Activated naive CD4-positive, alpha-beta T cell treated with anti-CD3 and anti-CD28 coated beads, Interleukin-2, amount 10 ng/mL, durations not matched to agents 7 days and 5 days (primary cell): ENCODE results near the gene NPC1L1.
A peak's percentile ranks its signal among the peaks of the same experiment; 100 is the strongest.
"Not testable (repeated sequence)": the region's sequence is repeated elsewhere in the genome, so short reads cannot be mapped to it uniquely, and the experiment has no call there.

Experiments used
- CTCF ChIA-PET: fragments of 350-600 bp; sonication (Branson Sonifier 250); formaldehyde crosslinking; loops from one replicate; lab custom pipeline; 2021; ENCODE audit warnings: antibody characterized with exemption; lab: Charles Lee
- DNase-seq: peaks from one replicate; pipeline ENCODE4 v3.0.0-alpha.2; 2020
- H3K27ac Mint-ChIP-seq: one replicate; pipeline ENCODE4 v1.8.0; 2021; ENCODE audit warnings: mild to moderate bottlenecking, moderate library complexity, mixed read lengths
- H3K27me3 Mint-ChIP-seq: one replicate; pipeline ENCODE4 v1.8.0; 2021; ENCODE audit warnings: mild to moderate bottlenecking, mixed read lengths
- H3K36me3 Mint-ChIP-seq: one replicate; pipeline ENCODE4 v1.8.0; 2021; ENCODE audit warnings: mixed read lengths
- H3K4me1 Mint-ChIP-seq: one replicate; pipeline ENCODE4 v1.8.0; 2021; ENCODE audit warnings: mixed read lengths
- H3K4me3 Mint-ChIP-seq: one replicate; pipeline ENCODE4 v1.8.0; 2021; ENCODE audit warnings: mild to moderate bottlenecking, moderate library complexity, mixed read lengths
- H3K9me3 Mint-ChIP-seq: one replicate; pipeline ENCODE4 v1.8.0; 2021; ENCODE audit warnings: mixed read lengths

NPC1L1 gene

DNA sequence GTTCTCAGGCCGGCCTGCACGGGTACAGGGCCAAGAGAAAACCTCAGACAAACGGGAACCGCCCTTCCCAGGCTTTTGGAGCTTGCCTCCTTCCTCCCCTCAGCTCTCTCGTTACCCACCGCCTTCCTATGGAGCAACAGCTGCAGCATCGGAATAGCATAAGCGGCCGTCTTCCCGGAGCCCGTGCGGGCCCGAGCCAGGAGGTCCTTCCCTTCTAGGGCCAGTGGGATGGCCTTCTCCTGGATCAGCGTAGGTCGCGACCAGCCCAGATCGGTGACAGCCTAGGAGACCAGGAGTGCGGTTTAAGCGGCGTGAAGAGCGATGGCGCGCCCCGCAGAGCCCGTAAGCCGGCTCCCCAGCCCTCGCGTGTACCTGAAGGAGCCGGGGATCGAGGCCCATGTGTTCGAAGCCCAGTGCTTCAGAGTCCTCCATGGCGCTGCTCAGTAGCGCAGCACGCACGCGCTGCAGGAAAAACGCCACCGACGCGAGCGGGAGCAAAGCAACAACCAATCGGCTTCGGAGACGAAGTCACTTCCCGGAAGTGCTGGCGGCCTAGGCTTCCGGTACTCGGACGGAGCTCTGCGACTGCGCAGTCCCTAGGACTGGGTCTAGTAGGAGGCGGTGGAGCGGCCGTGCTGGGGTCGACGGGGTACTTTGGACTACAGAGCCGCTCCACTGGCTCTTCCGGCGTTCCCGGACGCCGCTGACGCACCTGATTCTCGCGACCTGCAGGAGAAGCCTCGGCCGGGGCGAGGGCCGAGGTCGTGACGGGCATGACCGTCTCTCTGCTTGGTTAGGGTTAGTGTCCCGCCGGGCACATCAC is 32.5 kb upstream of the NPC1L1 start, which contains the start of gene DDX56:
Gene DDX56, minus strand, starts transcription at position 445 of the 823 bp plus-strand sequence. Its CDS starts 13 bp downstream, at position 432.
- CTCF ChIA-PET, result interaction anchor here (0.7 to 3.1 kb wide), 3 partner anchors 8 to 618 kb away, joined by 4 to 19 read pairs (median 5); partner anchors contain the start of gene TMED4
- DNase-seq, result peak; percentile 96
- Mint-ChIP-seq H3K27ac (peak within 1 kb of the TSS; percentile 89), H3K36me3 (peaks cover 71% of the 10 kb centered on the region), H3K27me3 (no peaks in the 10 kb centered on the region), H3K4me3 (peak within 1 kb of the TSS; percentile 90), H3K4me1 (peaks cover 50% of the 10 kb centered on the region), H3K9me3 (no peaks in the 10 kb centered on the region)

DNA sequence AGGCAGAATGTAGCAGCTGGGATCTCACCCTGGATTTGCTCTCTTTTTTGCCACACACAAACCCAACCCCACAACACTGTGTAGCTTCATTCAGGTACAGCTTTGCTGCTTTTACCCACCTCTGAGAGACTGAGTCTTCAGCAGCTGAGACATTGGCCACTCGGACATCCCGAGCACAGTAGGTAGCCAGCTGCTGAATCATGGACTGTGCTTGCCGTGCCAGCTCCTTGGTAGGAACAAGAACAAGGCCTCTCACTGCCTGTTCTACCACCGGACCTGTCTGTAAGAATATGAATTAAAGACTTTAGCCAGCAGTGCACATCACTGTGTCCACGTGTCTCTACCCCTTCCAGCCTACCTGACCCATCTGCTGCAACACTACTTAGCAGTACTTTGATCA is 31.6 kb upstream of the NPC1L1 start:
- H3K4me3 Mint-ChIP-seq, result peak overlapping the region; percentile 90
- DNase-seq, result no peak
- H3K9me3 Mint-ChIP-seq, result no peaks in the 10 kb centered on the region
- H3K36me3 Mint-ChIP-seq, result peaks cover 68% of the 10 kb centered on the region
- H3K27me3 Mint-ChIP-seq, result no peaks in the 10 kb centered on the region
- CTCF ChIA-PET, result interaction anchor here (1.0 to 3.1 kb wide), 5 partner anchors 8 to 332 kb away, joined by 4 to 19 read pairs (median 4); partner anchors contain the start of gene TMED4
- H3K27ac Mint-ChIP-seq, result peak overlapping the region; percentile 89
- H3K4me1 Mint-ChIP-seq, result peaks cover 50% of the 10 kb centered on the region

- Mint-ChIP-seq H3K27ac (no peak overlapping the region), H3K36me3 (peaks cover 73% of the 10 kb centered on the region), H3K9me3 (no peaks in the 10 kb centered on the region), H3K4me1 (peaks cover 46% of the 10 kb centered on the region), H3K4me3 (no peak overlapping the region), H3K27me3 (no peaks in the 10 kb centered on the region)
- CTCF ChIA-PET, result no interaction called here
- no peak for DNase-seq
These were observed 28.8 kb upstream of the NPC1L1 start for GRCh38 chr7:44569959-44570358.

DNA sequence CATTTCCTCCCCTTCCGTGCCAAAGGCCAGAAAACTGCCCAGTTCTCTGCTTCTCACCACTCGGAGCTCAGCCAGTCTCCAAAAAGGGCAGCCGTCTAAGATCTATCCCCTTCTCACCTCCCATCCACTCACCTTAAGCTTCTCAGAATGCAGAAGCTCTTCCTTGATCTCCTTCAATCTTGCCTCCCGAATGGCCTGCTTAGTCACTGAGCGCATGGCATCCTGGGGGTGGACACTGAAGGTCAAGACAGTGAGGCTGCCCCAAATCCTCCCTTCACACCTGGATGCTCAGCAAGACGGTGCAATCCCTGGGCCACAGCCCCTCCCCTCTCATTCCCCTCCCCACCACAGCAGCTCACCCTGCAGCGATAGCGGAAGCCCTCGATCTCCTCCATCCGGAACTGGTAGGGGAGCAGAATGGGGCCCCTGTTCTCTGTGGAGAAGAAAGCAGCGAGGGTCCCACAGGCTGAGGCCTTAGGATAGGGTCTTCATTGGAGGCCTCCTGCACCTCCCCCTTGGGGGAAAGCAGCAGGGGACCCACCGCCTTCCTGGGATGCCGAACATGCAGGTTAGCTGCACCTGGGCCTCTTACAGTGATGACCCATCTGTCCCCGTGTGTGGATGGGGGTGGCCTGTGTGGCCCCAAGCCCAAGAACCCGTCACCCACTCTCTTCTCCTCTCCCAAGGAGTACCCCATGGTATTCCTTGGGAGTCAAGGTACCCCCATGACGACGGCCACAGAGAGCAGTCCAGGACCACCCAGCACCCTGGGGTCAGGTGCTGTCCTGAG is 27.8 kb upstream of the NPC1L1 start:
- peaks cover 37% of the 10 kb centered on the region for H3K4me1 Mint-ChIP-seq
- peaks cover 72% of the 10 kb centered on the region for H3K36me3 Mint-ChIP-seq
- no peak for DNase-seq
- CTCF ChIA-PET, result interaction anchor here (1.7 to 5.4 kb wide), 2 partner anchors 13 to 326 kb away, joined by 4 to 73 read pairs; partner anchors contain the start of gene TMED4
- H3K27me3 Mint-ChIP-seq, result no peaks in the 10 kb centered on the region
- H3K27ac Mint-ChIP-seq, result no peak overlapping the region
- no peak overlapping the region for H3K4me3 Mint-ChIP-seq
- no peaks in the 10 kb centered on the region for H3K9me3 Mint-ChIP-seq

DNA sequence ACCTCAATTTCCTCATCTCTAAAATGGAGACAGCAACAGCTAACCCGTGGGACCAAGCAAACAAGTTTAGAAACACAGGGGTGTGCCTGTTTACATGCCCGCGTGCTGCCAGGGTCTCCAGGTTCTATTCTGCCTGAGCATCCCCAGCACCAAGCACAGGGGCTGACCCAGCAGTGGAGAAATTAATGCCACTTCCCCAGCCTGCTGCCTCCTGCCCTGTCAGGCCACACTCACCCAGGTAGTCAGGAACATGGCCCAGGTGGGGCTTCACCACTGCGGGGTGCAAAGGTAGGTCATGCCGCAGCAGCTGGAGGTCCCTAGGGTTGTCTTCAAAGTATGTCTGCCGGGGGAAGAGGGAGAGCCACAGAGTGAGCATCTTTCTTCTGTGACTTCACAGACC is 26.8 kb upstream of the NPC1L1 start:
- no peak overlapping the region for H3K4me3 Mint-ChIP-seq
- H3K27ac Mint-ChIP-seq, result no peak overlapping the region
- no peaks in the 10 kb centered on the region for H3K27me3 Mint-ChIP-seq
- peaks cover 65% of the 10 kb centered on the region for H3K36me3 Mint-ChIP-seq
- CTCF ChIA-PET, result interaction anchor here (1.4 to 5.4 kb wide), 4 partner anchors 14 to 325 kb away, joined by 4 to 73 read pairs (median 12); partner anchors contain the start of gene TMED4
- no peak for DNase-seq
- H3K4me1 Mint-ChIP-seq, result peaks cover 27% of the 10 kb centered on the region
- no peaks in the 10 kb centered on the region for H3K9me3 Mint-ChIP-seq

DNA sequence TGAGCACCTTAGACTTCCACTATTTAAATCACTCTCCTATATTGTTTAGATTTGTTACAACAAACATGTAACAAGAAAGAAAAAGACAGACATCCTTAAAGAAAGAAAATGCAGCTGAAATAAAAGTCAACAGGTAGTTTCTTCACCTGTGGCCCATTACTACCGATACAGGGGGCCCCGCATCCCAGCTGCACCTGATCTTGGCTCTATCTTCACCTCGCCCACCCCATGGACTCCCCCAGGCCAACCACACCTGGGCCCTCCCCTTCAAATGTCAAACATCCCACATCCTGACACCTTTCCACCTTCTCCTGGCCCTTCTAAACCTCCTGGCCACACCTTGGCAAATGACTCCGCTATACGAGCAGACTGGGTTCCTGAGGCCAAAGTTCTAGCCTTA is 25.6 kb upstream of the NPC1L1 start:
- CTCF ChIA-PET, result interaction anchor here (1.0 to 5.4 kb wide), 6 partner anchors 32 to 324 kb away, joined by 3 to 73 read pairs (median 6); no protein-coding TSS in a partner anchor
- Mint-ChIP-seq H3K27ac (no peak overlapping the region), H3K4me3 (no peak overlapping the region), H3K36me3 (peaks cover 53% of the 10 kb centered on the region), H3K9me3 (no peaks in the 10 kb centered on the region), H3K4me1 (peaks cover 15% of the 10 kb centered on the region), H3K27me3 (no peaks in the 10 kb centered on the region)
- peak; percentile 5 for DNase-seq

GRCh38 chr7:44565795-44566559 is 24.8 kb upstream of the NPC1L1 start:
- peak; percentile 11 for DNase-seq
- H3K9me3 Mint-ChIP-seq, result no peaks in the 10 kb centered on the region
- CTCF ChIA-PET, result interaction anchor here (0.6 to 5.4 kb wide), 36 partner anchors 8 to 546 kb away, joined by 3 to 73 read pairs (median 4); partner anchors contain the start of gene DDX56

DNA sequence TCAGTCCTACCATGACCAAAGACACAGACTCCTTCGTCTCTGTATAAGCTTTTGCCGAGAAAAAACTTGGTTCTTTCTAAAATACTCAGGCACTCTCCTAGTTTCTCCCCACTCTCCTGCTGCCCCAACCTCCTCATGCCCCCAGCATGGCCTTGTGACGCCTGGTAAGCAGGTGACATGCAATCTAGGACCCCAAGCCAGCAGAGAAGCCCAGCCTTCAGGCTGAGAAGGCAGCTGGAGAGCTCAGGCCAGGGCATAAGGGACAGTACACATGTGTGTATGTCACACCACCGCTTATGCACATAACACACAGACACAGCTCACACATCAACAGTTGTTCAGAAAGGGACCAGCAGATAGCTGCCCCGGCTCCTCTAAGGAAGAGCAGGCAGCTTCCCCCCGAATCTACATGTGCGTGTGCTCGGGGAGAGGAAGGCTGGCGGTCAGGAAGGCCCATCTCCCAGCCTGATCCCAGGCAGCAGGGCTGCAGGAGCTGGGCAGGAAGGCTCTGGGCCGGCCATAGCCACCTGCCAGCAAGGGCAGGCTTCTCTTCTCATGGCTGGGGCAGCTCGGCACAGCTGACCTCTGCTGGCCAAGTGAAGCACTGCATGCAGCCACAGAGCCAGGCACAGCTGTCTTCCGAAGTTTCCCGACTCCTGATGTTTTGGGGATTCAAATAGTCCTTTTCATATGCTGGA is 24.1 kb upstream of the NPC1L1 start:
- peak; percentile 75 for DNase-seq
- no peaks in the 10 kb centered on the region for H3K27me3 Mint-ChIP-seq
- H3K4me3 Mint-ChIP-seq, result no peak overlapping the region
- CTCF ChIA-PET, result interaction anchor here (0.6 to 5.4 kb wide), 38 partner anchors 9 to 545 kb away, joined by 3 to 73 read pairs (median 4); partner anchors contain the start of gene DDX56
- H3K27ac Mint-ChIP-seq, result peak overlapping the region; percentile 62
- H3K4me1 Mint-ChIP-seq, result peaks cover 11% of the 10 kb centered on the region
- H3K9me3 Mint-ChIP-seq, result no peaks in the 10 kb centered on the region
- H3K36me3 Mint-ChIP-seq, result peaks cover 43% of the 10 kb centered on the region

More at GRCh38 chr7:44565795-44566559, 24.8 kb upstream of the NPC1L1 start:
- peak overlapping the region; percentile 62 for H3K27ac Mint-ChIP-seq
- peaks cover 11% of the 10 kb centered on the region for H3K4me1 Mint-ChIP-seq
- no peaks in the 10 kb centered on the region for H3K27me3 Mint-ChIP-seq
- H3K36me3 Mint-ChIP-seq, result peaks cover 46% of the 10 kb centered on the region
- H3K4me3 Mint-ChIP-seq, result no peak overlapping the region

GRCh38 chr7:44564606-44565005 is 23.5 kb upstream of the NPC1L1 start:
- Mint-ChIP-seq H3K4me1 (peaks cover 11% of the 10 kb centered on the region), H3K9me3 (no peaks in the 10 kb centered on the region), H3K27ac (no peak overlapping the region), H3K36me3 (peaks cover 37% of the 10 kb centered on the region), H3K4me3 (no peak overlapping the region), H3K27me3 (no peaks in the 10 kb centered on the region)
- CTCF ChIA-PET, result interaction anchor here (0.7 to 5.4 kb wide), 22 partner anchors 10 to 545 kb away, joined by 3 to 73 read pairs (median 5); partner anchors contain the start of genes DDX56 and TMED4
- DNase-seq, result peak; percentile 20

DNA sequence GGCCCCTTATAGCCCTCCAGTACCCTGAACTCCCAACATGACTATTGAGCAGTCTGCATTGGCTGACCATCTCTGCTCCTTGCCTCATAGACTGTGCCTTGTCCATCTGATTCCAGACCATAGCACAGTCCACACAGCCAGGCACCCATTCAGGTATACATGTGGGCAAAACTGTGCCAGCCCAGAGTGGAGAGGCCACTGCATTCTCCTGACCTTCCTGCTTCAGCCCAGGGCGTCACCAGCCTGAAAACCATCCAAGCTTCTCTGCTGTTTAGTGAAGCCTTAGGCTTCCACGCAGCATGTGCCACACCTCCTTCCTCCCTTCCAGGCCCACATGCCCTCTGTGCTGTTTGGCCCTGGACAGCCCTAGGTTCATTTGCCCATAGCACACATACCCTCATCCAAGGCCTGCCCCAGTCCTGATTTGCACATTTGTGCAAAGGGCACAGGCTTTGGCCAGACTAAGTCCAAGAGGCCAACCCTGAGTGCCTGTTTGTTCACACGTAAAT is 22.1 kb upstream of the NPC1L1 start:
- H3K4me3 Mint-ChIP-seq, result no peak overlapping the region

GRCh38 chr7:44562622-44562962 is 21.5 kb upstream of the NPC1L1 start:
- H3K27ac Mint-ChIP-seq, H3K9me3 Mint-ChIP-seq, DNase-seq, H3K4me1 Mint-ChIP-seq, H3K27me3 Mint-ChIP-seq, H3K4me3 Mint-ChIP-seq, CTCF ChIA-PET: not testable (repeated sequence)
- H3K36me3 Mint-ChIP-seq, result peaks cover 23% of the 10 kb centered on the region

More for the DNA sequence above, 22.1 kb upstream of the NPC1L1 start:
- CTCF ChIA-PET, result interaction anchor here (2.9 kb wide), 1 partner anchor 11 kb away, joined by 19 read pairs; the partner anchor contains the start of gene DDX56
- Mint-ChIP-seq H3K27ac (no peak overlapping the region), H3K9me3 (no peaks in the 10 kb centered on the region), H3K27me3 (peaks cover under 1% of the 10 kb centered on the region), H3K36me3 (peaks cover 25% of the 10 kb centered on the region), H3K4me1 (peaks cover 7% of the 10 kb centered on the region)
- DNase-seq, result peak; percentile 8

DNA sequence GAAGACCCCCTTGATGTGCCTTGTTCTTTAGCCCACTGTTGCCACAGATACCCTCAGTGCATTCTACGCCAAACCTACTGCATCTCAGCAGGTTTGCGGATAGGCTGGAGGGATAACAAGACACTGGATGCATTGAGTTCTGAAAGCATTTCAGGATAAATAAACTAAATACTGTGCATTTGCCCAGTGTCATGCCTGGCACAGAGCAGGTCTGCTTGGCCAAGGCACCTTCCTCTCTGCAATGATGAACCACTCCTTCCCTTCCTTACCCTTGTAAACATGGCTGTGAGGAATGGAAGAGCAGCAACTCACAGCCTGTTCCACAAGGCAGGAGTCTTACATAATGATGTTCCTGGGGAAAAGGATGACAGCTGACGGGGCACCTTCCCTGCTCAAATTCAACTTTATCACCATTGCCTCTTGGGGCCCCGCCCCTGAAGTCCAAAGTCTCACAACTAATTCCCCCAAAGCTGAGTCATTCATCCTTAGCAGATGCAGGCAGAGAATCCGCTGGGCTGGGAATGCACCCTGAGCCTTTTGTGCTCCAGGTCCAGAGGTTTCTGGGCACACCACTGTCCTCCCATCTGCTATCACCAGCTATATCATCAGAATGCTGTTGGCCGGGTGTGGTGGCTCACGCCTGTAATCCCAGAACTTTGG is 21.0 kb upstream of the NPC1L1 start:
- CTCF ChIA-PET, result no interaction called here

More for the DNA sequence above, 21.0 kb upstream of the NPC1L1 start:
- Mint-ChIP-seq H3K36me3 (peaks cover 19% of the 10 kb centered on the region), H3K27ac (no peak overlapping the region), H3K4me1 (peaks cover 7% of the 10 kb centered on the region), H3K9me3 (no peaks in the 10 kb centered on the region), H3K4me3 (no peak overlapping the region), H3K27me3 (peaks cover 4% of the 10 kb centered on the region)
- peak; percentile 11 for DNase-seq
